GM19023 (cell line): Measurements from ENCODE around the gene GOLGA8K.
"Not testable (repeated sequence)": the region's sequence is repeated elsewhere in the genome, so short reads cannot be mapped to it uniquely, and the experiment has no call there.

Source experiments
- ATAC-seq: cut with Tn5 transposase; IDR thresholded peaks from one replicate; pipeline ENCODE4 v1.9.1; 2021; ENCODE audit warnings: mild to moderate bottlenecking, moderate library complexity; ENCODE audit not compliant: unreplicated experiment

The GOLGA8K gene

GRCh38 chr15:32403192-32403591 lies at the start of gene GOLGA8K:
GOLGA8K (minus strand) TSS chr15:32403292; CDS start chr15:32403194, 98 bp downstream.
- ATAC-seq = not testable (repeated sequence)

GRCh38 chr15:32440445-32440977 lies 37.4 kb upstream of the GOLGA8K start:
- ATAC-seq = not testable (repeated sequence)

- not testable (repeated sequence) for ATAC-seq
Observed at GRCh38 chr15:32434102-32434963, 31.2 kb upstream of the GOLGA8K start.

GRCh38 chr15:32427635-32428034 lies 24.5 kb upstream of the GOLGA8K start:
- not testable (repeated sequence) for ATAC-seq

- ATAC-seq = not testable (repeated sequence)
Observed at GRCh38 chr15:32426511-32426910, 23.4 kb upstream of the GOLGA8K start.

- ATAC-seq = not testable (repeated sequence)
Observed at GRCh38 chr15:32407903-32408302, 4.8 kb upstream of the GOLGA8K start.

- ATAC-seq = not testable (repeated sequence)
Observed at GRCh38 chr15:32396522-32396921, 6.6 kb downstream of the GOLGA8K start.

- not testable (repeated sequence) for ATAC-seq
Observed at GRCh38 chr15:32394745-32395144, 8.3 kb downstream of the GOLGA8K start.

- not testable (repeated sequence) for ATAC-seq
Observed at GRCh38 chr15:32388050-32388648, 14.9 kb downstream of the GOLGA8K start.

- ATAC-seq = not testable (repeated sequence)
Observed at GRCh38 chr15:32385823-32386495, 17.1 kb downstream of the GOLGA8K start.

- not testable (repeated sequence) for ATAC-seq
Observed at GRCh38 chr15:32374185-32374584, 28.9 kb downstream of the GOLGA8K start.

- ATAC-seq = not testable (repeated sequence)
Observed at GRCh38 chr15:32373707-32374106, 29.4 kb downstream of the GOLGA8K start.

GRCh38 chr15:32372075-32372474 lies 31.0 kb downstream of the GOLGA8K start:
- not testable (repeated sequence) for ATAC-seq

- not testable (repeated sequence) for ATAC-seq
Observed at GRCh38 chr15:32370526-32370925, 32.6 kb downstream of the GOLGA8K start.

- ATAC-seq = not testable (repeated sequence)
Observed at GRCh38 chr15:32370064-32370463, 33.0 kb downstream of the GOLGA8K start.

- not testable (repeated sequence) for ATAC-seq
Observed at GRCh38 chr15:32366492-32366891, 36.6 kb downstream of the GOLGA8K start.

- ATAC-seq = not testable (repeated sequence)
Observed at GRCh38 chr15:32365955-32366354, 37.1 kb downstream of the GOLGA8K start.

- ATAC-seq = not testable (repeated sequence)
Observed at GRCh38 chr15:32364944-32365343, 38.1 kb downstream of the GOLGA8K start.

- not testable (repeated sequence) for ATAC-seq
Observed at GRCh38 chr15:32363449-32363848, 39.6 kb downstream of the GOLGA8K start.

GRCh38 chr15:32361662-32362061 lies 41.4 kb downstream of the GOLGA8K start:
- not testable (repeated sequence) for ATAC-seq

- ATAC-seq = not testable (repeated sequence)
Observed at GRCh38 chr15:32358462-32358861, 44.6 kb downstream of the GOLGA8K start.
